ENCODE results near the gene HLCS.

Gene HLCS

GRCh38 chr21:36841866-36842265 lies 124.6 kb downstream of the HLCS start:
- no peaks in the 10 kb centered on the region for H3K4me1 ChIP-seq (ENCODE audit: insufficient read depth, insufficient read length)
- no peak for TF ChIP-seq YY1 (IDR thresholded peaks at IDR 0.05; ENCODE audit: insufficient read depth, insufficient read length)
- TF ChIP-seq ZNF274 (IDR thresholded peaks at IDR 0.05; ENCODE audit: low read depth, low read length): no peak
- no peak for TF ChIP-seq SUZ12 (IDR thresholded peaks at IDR 0.05; ENCODE audit: extremely low read depth, insufficient read depth, insufficient read length)
- H3K9ac ChIP-seq (ENCODE audit: insufficient read length, low read depth): no peak overlapping the region
- no peak overlapping the region for H3K4me3 ChIP-seq (ENCODE audit: insufficient read length, low read depth)
- no peak for DNase-seq (ENCODE audit: low read depth, low spot score)
- no peaks in the 10 kb centered on the region for H3K9me3 ChIP-seq (ENCODE audit: insufficient read depth, low read length)
- H3K36me3 ChIP-seq (ENCODE audit: insufficient read depth, insufficient read length, low read length): no peaks in the 10 kb centered on the region
- H3K27me3 ChIP-seq (ENCODE audit: insufficient read depth, insufficient read length): no peaks in the 10 kb centered on the region

GRCh38 chr21:36839735-36840134 lies 126.7 kb downstream of the HLCS start:
- no peak overlapping the region for H3K9ac ChIP-seq (ENCODE audit: insufficient read length, low read depth)
- H3K9me3 ChIP-seq (ENCODE audit: insufficient read depth, low read length): no peaks in the 10 kb centered on the region
- H3K36me3 ChIP-seq (ENCODE audit: insufficient read depth, insufficient read length, low read length): no peaks in the 10 kb centered on the region
- no peaks in the 10 kb centered on the region for H3K27me3 ChIP-seq (ENCODE audit: insufficient read depth, insufficient read length)
- TF ChIP-seq SUZ12 (IDR thresholded peaks at IDR 0.05; ENCODE audit: extremely low read depth, insufficient read depth, insufficient read length): no peak
- DNase-seq (ENCODE audit: low read depth, low spot score): no peak
- no peaks in the 10 kb centered on the region for H3K4me1 ChIP-seq (ENCODE audit: insufficient read depth, insufficient read length)
- no peak overlapping the region for H3K4me3 ChIP-seq (ENCODE audit: insufficient read length, low read depth)

GRCh38 chr21:36839123-36839522 lies 127.3 kb downstream of the HLCS start:
- no peak overlapping the region for H3K4me3 ChIP-seq (ENCODE audit: insufficient read length, low read depth)
- no peak overlapping the region for H3K9ac ChIP-seq (ENCODE audit: insufficient read length, low read depth)
- DNase-seq (ENCODE audit: low read depth, low spot score): no peak
- no peaks in the 10 kb centered on the region for H3K36me3 ChIP-seq (ENCODE audit: insufficient read depth, insufficient read length, low read length)
- no peaks in the 10 kb centered on the region for H3K9me3 ChIP-seq (ENCODE audit: insufficient read depth, low read length)
- H3K27me3 ChIP-seq (ENCODE audit: insufficient read depth, insufficient read length): no peaks in the 10 kb centered on the region
- no peaks in the 10 kb centered on the region for H3K4me1 ChIP-seq (ENCODE audit: insufficient read depth, insufficient read length)
- TF ChIP-seq YY1 (IDR thresholded peaks at IDR 0.05; ENCODE audit: insufficient read depth, insufficient read length) (no peak), SUZ12 (IDR thresholded peaks at IDR 0.05; ENCODE audit: extremely low read depth, insufficient read depth, insufficient read length) (no peak), ZNF274 (IDR thresholded peaks at IDR 0.05; ENCODE audit: low read depth, low read length) (no peak)

- TF ChIP-seq SUZ12 (IDR thresholded peaks at IDR 0.05; ENCODE audit: extremely low read depth, insufficient read depth, insufficient read length): no peak
- no peak for TF ChIP-seq YY1 (IDR thresholded peaks at IDR 0.05; ENCODE audit: insufficient read depth, insufficient read length)
- no peak for DNase-seq (ENCODE audit: low read depth, low spot score)
- Histone ChIP-seq H3K36me3 (ENCODE audit: insufficient read depth, insufficient read length, low read length) (no peaks in the 10 kb centered on the region), H3K9me3 (ENCODE audit: insufficient read depth, low read length) (no peaks in the 10 kb centered on the region), H3K9ac (ENCODE audit: insufficient read length, low read depth) (no peak overlapping the region), H3K27me3 (ENCODE audit: insufficient read depth, insufficient read length) (no peaks in the 10 kb centered on the region), H3K4me1 (ENCODE audit: insufficient read depth, insufficient read length) (no peaks in the 10 kb centered on the region), H3K4me3 (ENCODE audit: insufficient read length, low read depth) (no peak overlapping the region)
Measured at GRCh38 chr21:36835383-36835795, 131.1 kb downstream of the HLCS start.

GRCh38 chr21:36834192-36834591 lies 132.3 kb downstream of the HLCS start:
- H3K36me3 ChIP-seq (ENCODE audit: insufficient read depth, insufficient read length, low read length): no peaks in the 10 kb centered on the region
- H3K4me3 ChIP-seq (ENCODE audit: insufficient read length, low read depth): no peak overlapping the region
- no peak for DNase-seq (ENCODE audit: low read depth, low spot score)
- peaks cover 6% of the 10 kb centered on the region for H3K4me1 ChIP-seq (ENCODE audit: insufficient read depth, insufficient read length)
- no peaks in the 10 kb centered on the region for H3K9me3 ChIP-seq (ENCODE audit: insufficient read depth, low read length)
- H3K27me3 ChIP-seq (ENCODE audit: insufficient read depth, insufficient read length): no peaks in the 10 kb centered on the region
- H3K9ac ChIP-seq (ENCODE audit: insufficient read length, low read depth): no peak overlapping the region
- TF ChIP-seq SUZ12 (IDR thresholded peaks at IDR 0.05; ENCODE audit: extremely low read depth, insufficient read depth, insufficient read length): no peak
- TF ChIP-seq ZNF274 (IDR thresholded peaks at IDR 0.05; ENCODE audit: low read depth, low read length): no peak
- no peak for TF ChIP-seq YY1 (IDR thresholded peaks at IDR 0.05; ENCODE audit: insufficient read depth, insufficient read length)

- H3K27me3 ChIP-seq (ENCODE audit: insufficient read depth, insufficient read length): no peaks in the 10 kb centered on the region
- DNase-seq (ENCODE audit: low read depth, low spot score): no peak
- no peaks in the 10 kb centered on the region for H3K9me3 ChIP-seq (ENCODE audit: insufficient read depth, low read length)
- H3K36me3 ChIP-seq (ENCODE audit: insufficient read depth, insufficient read length, low read length): peaks cover under 1% of the 10 kb centered on the region
- TF ChIP-seq SUZ12 (IDR thresholded peaks at IDR 0.05; ENCODE audit: extremely low read depth, insufficient read depth, insufficient read length): no peak
- TF ChIP-seq ZNF274 (IDR thresholded peaks at IDR 0.05; ENCODE audit: low read depth, low read length): no peak
- TF ChIP-seq YY1 (IDR thresholded peaks at IDR 0.05; ENCODE audit: insufficient read depth, insufficient read length): no peak
- H3K4me1 ChIP-seq (ENCODE audit: insufficient read depth, insufficient read length): peaks cover 6% of the 10 kb centered on the region
- no peak overlapping the region for H3K4me3 ChIP-seq (ENCODE audit: insufficient read length, low read depth)
- no peak overlapping the region for H3K9ac ChIP-seq (ENCODE audit: insufficient read length, low read depth)
Measured at GRCh38 chr21:36830100-36830499, 136.4 kb downstream of the HLCS start.

- no peaks in the 10 kb centered on the region for H3K9me3 ChIP-seq (ENCODE audit: insufficient read depth, low read length)
- H3K27me3 ChIP-seq (ENCODE audit: insufficient read depth, insufficient read length): no peaks in the 10 kb centered on the region
- H3K4me3 ChIP-seq (ENCODE audit: insufficient read length, low read depth): no peak overlapping the region
- peaks cover 6% of the 10 kb centered on the region for H3K4me1 ChIP-seq (ENCODE audit: insufficient read depth, insufficient read length)
- H3K9ac ChIP-seq (ENCODE audit: insufficient read length, low read depth): no peak overlapping the region
- TF ChIP-seq SUZ12 (IDR thresholded peaks at IDR 0.05; ENCODE audit: extremely low read depth, insufficient read depth, insufficient read length): no peak
- no peak for TF ChIP-seq ZNF274 (IDR thresholded peaks at IDR 0.05; ENCODE audit: low read depth, low read length)
- no peak for TF ChIP-seq YY1 (IDR thresholded peaks at IDR 0.05; ENCODE audit: insufficient read depth, insufficient read length)
- H3K36me3 ChIP-seq (ENCODE audit: insufficient read depth, insufficient read length, low read length): peaks cover 4% of the 10 kb centered on the region
- DNase-seq (ENCODE audit: low read depth, low spot score): no peak
Measured at GRCh38 chr21:36828891-36829515, 137.5 kb downstream of the HLCS start.

All from NT2/D1 (cell line).